ENCODE results near the gene KCNIP3. TPM values are rescaled to one million over a fixed set of nuclear protein-coding genes. Genes with fewer than 3 reads are reported as not detected.
"Not testable (repeated sequence)": the region's sequence is repeated elsewhere in the genome, so short reads cannot be mapped to it uniquely, and the experiment has no call there.

KCNIP3 gene
- total RNA-seq, 1 experiment from 2014 or later, result 5.8 TPM

DNA sequence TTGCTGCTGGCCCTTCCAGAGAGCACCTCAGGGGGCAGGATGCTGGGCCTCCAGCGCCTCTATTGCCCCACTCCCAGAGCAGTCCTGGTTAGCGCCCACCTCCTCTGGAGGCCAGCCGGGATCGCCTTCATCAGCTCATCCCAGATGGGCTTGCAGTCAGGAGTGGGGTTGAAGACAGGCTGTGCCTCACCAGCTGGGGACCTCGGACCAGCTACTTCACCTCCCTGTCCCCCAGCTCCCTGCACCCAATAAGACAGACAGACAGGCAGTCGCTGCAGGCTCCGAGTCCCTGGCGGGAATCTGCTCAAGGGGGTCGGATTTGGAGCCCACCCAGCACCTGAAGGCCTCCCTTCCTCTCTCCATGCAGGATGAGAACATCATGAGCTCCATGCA is 86.5 kb downstream of the KCNIP3 start:
- DNase-seq (ENCODE audit: low read depth), result no peak

DNA sequence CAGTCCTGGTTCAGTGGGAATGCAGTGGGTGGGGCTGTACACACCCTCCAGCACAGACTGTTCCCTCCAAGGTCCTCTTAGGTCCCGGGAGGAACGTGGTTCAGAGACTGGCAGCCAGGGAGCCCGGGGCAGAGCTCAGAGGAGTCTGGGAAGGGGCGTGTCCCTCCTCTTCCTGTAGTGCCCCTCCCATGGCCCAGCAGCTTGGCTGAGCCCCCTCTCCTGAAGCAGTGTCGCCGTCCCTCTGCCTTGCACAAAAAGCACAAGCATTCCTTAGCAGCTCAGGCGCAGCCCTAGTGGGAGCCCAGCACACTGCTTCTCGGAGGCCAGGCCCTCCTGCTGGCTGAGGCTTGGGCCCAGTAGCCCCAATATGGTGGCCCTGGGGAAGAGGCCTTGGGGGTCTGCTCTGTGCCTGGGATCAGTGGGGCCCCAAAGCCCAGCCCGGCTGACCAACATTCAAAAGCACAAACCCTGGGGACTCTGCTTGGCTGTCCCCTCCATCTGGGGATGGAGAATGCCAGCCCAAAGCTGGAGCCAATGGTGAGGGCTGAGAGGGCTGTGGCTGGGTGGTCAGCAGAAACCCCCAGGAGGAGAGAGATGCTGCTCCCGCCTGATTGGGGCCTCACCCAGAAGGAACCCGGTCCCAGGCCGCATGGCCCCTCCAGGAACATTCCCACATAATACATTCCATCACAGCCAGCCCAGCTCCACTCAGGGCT is 87.9 kb downstream of the KCNIP3 start:
- no peak for DNase-seq (ENCODE audit: low read depth)

DNA sequence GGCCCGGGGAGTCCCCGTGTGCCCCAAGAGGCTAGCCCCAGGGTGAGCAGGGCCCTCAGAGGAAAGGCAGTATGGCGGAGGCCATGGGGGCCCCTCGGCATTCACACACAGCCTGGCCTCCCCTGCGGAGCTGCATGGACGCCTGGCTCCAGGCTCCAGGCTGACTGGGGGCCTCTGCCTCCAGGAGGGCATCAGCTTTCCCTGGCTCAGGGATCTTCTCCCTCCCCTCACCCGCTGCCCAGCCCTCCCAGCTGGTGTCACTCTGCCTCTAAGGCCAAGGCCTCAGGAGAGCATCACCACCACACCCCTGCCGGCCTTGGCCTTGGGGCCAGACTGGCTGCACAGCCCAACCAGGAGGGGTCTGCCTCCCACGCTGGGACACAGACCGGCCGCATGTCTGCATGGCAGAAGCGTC is 88.4 kb downstream of the KCNIP3 start:
- no peak for DNase-seq (ENCODE audit: low read depth)

DNA sequence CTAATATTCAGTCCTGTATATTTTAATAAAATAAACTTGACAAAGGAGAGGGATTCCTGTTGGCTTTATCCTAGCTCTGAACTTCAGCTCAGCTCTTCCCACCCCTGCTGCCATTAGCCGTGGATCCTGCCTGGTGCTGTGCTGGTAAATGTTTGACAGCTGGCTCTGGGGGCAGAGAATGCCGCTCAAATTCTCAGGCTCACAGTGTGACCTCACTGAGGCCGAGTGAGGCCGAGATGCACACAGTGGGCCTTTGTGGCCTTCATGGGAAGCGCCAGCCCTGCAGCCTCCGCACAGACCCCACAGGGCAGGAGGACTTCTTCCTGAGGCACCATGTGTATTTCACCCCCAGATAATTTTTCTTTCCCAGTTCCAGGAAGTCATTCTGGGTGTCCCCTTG is 88.9 kb downstream of the KCNIP3 start:
- DNase-seq (ENCODE audit: low read depth), result no peak

DNA sequence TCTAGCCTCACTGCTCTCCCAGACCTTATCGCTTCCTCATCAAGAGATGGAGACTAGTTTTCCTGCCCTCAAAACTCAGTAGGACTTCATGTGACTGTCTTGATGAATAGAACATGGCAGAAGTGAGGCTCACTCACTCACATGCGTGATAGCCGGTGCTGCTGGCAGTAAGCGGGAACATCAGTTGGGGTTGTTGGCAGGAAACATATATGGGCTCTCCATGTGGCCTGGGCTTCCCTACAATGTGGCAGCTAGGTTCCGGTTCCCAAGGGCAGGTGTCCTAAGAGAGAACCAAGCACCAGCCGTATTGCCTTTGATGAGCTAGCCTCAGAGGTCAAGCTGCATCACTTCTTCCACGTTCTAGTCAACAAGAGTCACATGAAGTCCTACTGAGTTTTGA is 90.2 kb downstream of the KCNIP3 start:
- no peak for DNase-seq (ENCODE audit: low read depth)

DNA sequence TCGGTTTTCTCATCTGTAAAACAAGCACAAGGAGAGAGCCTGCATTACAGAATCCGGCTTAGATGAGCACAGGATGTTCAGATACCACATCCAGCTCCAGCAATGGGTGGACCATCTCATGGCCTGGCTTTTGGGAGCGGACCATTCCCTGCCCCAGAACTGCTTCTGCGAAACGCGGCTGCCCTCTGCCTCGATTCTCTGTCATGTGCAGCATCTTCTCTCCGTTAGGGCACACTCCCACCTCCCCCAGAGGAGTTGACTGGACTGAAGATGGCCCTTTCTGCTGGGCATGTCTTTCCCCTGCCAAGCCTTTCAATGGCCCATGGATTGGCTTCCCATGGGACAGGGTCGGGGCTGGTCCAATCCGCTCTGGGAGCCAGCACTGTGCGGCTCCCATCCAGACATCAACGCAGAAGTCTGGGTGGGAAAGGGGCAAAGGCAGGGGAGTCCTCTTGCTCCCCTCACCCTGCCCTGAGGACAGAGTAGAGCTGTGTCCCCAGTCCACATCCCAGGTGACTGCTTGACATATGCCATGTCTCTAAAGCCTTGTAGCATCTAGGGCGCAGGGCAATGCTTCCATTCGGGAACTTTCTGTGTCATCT is 91.0 kb downstream of the KCNIP3 start:
- DNase-seq (ENCODE audit: low read depth), result no peak

DNA sequence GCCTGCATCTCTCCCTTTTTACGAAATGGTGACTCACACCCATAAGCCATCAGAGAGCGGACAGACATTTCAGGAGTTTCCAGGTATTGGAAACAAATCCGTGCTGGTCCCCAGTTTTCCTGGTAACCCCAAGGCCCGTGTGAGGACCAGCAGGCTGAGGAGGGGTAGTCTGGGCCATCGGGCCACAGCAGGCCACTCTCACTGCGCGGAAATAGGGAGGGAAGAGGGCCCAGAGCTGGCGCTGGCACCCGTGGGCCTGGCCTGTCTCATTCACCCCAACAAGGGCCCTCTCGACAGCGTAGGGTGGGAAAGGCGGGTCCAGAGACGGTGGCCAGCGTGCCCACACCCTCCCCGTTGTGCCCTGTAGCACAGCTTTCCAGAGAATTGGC is 91.7 kb downstream of the KCNIP3 start:
- DNase-seq (ENCODE audit: low read depth), result no peak

DNA sequence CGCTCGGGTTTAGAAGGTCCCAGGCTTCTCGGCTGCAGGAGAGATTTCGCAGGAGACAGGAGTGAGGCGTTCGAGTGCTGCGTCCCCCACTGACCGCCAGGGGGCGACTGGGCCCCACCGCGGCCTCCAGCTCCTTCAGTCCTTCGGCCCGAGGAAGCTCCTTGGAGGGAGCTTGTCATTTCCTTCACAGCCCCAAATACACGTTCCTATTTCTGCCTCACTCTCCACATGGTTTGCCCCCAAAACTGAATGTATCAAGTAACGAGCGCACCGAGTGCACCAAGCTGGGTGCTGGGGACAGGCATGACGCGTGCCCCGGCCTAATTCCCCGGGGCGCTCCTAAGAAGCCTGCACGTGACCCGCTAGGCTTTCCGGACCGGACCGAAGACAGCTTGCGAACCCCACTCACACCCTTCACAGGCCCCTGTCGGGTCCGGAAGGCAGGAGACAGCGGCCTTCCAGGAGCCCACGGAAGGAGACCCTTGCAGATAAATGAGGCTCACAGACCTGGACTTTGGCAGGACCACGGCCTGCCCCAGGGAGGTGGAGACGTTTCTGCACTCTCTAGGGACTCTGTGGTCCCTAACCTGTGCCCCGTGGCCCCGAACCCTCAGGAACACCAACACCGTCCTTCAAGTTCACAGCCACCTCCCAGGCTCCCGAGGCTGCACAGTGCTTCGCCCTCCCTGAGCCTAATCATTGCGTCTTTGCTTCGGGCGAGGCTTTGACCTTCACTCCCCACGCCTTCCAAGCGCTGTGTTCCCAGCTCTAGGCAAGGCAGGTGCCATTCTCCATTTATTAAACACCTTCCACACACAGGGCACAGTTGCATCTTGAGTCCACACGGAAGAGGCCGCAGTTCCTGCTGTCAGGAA is 92.3 kb downstream of the KCNIP3 start:
- DNase-seq (ENCODE audit: low read depth), result peak; percentile 63

DNA sequence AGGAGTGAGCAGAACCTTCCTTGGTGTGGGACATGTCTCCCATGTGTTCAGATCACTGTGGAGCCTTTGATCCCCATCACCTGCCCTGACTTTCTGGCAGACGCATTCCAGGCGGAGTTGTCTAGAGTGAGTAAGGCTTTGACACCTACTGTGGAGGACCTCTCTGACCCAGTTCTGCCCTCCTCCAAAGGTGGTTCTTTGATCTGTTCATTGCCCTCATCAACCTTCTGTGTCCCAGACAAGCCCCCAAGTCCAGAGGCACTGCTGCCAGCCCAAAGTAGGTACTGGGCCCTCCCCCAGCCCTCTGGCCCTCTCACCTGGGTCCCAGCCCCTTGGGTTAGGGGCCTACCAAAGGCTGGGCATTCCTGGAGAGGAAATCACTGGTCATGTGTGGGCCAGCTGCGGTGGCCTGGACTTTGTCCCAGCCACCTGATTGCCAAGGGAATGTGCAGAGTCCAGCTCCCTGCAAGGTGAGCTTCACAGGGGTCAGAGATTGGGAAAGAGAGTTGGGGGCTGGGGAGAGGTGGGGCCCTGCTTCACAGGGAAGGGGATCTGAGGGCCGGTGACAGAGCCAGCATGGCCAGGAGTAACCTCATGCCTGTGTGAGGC is 93.2 kb downstream of the KCNIP3 start:
- no peak for DNase-seq (ENCODE audit: low read depth)

DNA sequence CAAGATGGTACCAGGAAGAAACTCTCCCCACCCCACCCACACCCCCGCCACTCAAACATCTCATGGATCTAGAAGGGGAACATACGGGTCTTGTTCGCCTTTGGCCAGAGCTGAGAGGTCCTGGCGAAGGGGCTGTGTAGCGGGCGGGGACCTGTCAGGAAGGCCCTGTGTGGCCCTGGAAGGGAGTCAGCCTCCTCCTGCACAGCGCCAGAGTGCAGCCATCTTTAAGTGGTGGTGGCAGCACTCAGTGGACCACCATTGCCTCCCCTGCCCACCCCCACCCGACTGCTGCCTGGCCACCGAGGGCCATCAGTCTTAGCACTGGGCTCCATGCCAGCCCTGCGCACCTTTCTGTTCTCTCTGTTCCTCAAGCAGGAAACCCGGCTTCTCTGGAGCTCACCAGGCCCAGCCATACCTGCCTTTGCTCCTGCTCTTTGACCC is 93.8 kb downstream of the KCNIP3 start:
- no peak for DNase-seq (ENCODE audit: low read depth)

DNA sequence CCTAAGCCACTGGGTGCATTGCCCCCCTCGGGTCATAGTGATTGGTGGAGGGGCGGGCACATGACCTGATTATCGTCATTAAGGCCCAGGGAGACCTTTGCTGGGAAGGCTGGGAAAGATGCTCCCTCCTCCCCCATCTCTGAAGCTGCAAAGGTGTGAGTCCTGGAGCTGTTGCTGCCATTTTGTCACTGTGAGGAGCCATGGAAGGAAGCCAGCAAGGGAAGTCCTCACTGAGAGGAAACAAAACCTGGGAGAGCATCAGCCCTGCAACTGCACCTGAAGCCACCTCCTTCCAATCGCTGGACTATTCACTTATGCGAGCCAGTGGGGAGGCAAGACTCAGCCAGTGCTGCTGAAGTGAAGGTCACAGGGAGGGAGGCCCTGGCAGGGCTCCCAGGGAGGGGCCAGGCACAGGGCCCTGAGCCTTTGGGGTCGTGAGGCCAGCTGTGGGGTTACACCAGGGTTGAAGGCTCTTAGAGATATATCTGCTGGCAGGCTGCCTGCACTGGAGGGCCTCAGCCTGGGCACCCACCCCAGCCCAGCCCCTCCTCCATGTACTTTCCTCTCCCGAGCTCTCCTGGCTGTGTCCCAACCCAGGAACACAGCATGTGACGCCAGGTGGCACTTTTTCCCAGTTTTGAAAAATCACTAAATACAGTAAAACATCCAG is 94.6 kb downstream of the KCNIP3 start:
- DNase-seq (ENCODE audit: low read depth), result no peak

DNA sequence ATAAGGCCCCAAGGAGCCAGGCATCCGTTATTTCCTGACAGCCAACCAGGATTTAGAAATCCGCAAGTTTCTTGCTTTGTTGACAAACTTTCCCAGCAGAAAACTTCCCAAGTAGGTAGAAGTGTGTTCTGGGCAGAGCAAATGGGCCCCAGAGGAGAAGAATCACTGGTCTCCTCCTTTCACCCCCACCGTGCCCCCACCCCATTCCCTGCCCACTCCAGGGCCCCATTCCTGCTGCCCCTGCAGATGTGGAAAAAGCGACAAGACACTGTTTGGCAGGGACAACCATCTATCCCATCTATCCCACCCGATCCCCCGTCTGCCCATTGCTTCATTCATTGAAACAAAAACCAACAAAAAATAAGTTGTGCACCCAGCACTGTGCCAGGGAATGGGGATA is 95.2 kb downstream of the KCNIP3 start:
- DNase-seq (ENCODE audit: low read depth), result no peak

DNA sequence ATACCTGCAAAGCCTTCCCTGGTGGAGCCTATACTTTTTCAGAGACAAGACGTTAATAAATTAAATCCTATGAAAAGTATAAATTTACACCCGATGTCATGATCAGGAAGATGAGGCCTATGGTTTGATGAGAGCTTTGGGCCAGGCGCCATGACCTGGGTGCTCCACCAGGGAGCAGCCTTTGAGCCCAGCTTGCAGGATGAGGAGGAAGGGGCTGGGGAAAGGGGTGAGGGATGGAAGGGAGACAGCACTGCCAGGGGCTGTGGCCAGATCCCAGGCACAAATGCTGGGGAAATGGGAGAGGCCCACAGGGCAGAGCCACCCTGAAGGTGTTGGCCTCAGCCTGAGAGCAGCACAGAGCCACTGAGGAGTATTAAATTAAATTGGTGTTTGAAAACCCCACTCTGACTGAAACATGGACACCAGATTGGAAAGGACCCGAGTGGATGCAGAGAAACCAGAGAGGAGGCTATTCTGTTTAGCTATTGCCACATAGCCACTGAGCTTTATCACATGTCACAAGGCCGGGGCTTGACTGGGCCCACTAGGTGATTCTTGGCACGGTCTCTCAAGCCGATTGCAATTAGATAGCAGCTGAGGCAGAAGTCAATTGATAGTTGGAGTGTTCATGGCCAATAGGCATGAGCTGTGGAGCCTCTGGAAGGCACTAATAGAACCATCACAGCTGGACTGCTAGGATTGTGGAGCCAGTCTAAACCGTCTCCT is 95.7 kb downstream of the KCNIP3 start:
- no peak for DNase-seq (ENCODE audit: low read depth)

DNA sequence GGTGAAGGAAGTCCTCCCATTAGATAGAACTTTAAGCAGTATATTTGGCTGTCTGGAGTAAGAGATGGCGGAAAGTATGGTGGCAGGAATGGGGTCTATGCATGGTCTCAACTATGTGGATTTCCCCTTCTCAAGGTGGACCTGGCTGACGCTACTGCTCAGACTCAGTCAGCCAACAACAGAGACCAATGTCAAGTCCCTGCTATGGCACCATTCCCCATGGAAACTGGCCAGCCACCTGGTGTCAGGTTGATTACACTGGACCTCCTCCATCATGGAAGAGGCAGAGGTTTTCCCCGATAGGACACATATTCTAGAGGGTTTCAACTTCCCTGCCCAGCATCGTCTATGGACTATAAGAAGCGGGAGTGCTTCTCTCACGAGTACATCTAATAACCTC is 96.8 kb downstream of the KCNIP3 start:
- DNase-seq (ENCODE audit: low read depth), result no peak

DNA sequence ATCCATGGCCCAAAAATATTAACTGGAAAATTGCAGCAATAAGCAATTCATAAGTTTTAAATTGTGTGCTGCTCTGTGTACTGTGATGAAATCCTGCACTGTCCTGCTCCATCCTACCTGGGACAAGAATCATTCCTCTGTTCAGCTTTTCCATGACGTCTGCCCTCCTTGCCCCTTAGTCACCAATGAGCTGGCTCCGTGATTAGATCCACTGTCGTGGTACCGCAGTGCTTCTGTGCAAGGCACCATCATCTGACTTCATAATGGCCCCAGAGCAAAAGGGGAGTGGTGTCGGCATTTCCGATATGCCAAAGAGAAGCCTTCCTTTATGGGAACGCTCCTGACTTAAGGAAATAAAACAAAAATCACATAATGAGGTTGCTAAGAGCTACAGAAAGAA is 101.9 kb downstream of the KCNIP3 start:
- no peak for DNase-seq (ENCODE audit: low read depth)

DNA sequence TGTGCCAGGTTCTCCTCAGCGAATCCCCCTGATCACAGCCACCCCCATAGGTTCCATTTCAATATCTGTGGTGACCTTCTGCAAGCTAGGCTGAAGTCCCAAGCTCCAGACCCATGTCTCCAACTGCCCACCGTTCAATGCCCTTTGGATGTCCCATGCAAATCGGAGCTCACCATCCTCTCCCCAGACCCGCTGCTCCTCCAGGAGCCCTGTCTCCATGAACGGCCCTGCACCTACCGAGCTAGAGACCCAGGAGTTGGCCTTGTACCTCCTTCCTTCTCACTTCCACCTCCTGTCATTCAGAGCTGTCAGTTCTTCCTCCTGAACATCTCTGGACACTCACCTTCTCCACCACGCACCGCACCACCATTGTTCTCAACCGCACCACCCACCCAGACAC is 104.3 kb downstream of the KCNIP3 start:
- no peak for DNase-seq (ENCODE audit: low read depth)

DNA sequence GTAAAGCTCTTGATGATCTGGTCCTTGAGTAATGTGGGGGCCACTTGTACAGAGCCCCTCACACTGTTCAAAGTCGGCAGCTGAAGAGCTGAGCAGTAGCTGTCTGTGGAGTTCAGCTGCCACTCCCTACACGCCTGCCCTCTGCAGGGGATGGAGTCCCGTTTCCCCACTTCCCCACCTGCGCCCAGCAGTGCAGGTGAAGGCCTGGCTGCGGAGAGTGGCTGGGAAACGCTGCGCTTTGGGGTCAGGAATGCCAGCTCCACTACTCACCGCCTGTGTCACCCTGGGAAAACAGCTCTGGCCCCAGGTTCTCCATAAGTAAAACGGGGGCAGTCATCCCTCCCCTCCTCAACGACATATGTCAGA is 104.8 kb downstream of the KCNIP3 start:
- not testable (repeated sequence) for DNase-seq (ENCODE audit: low read depth)

DNA sequence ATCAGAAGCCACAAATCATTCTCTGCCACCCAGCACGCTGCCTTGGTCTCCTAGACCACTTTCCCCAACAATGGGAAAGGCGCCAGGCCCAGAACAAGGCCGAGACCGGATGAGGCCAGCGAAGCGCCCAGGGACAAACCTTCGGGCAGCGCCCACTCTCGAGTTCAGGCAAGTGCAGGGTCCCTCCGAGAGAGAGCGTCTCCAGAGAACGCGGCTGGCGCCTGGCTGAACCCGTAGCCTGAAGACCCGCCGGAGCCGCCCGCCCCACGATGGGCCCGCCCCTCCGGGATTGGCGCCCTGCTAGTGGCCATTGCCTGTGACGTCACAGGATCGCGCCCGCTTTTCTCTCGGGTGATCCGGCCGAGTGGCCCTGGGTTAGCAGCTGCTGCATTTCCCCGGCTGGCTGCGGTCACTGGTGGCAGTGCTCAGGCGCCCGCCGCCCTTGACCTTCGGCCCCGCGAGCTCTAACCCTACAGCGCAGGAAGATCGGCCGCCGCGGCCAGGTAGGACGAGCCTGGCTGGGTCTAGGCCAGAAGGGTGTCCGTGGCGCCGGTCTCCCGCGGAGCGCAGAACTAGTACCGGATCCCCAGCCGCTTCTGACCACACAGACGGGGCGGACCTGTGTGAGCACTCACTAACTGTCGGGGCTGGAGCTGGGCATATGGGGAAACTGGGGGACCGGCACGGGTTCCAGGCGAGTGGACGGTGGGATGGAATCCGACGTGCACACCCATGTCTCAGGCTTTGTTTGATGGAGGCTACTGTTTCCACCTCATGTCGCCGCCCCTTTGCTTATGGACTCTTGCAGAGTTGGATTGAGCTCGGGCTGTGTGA is 105.4 kb downstream of the KCNIP3 start, which contains the start of gene FAHD2A:
Gene FAHD2A (plus strand): TSS at position 339 of the 834 bp plus-strand sequence. CDS start 2,851 bp downstream, outside the sequence.
- DNase-seq (ENCODE audit: low read depth), result peak; percentile 87

DNA sequence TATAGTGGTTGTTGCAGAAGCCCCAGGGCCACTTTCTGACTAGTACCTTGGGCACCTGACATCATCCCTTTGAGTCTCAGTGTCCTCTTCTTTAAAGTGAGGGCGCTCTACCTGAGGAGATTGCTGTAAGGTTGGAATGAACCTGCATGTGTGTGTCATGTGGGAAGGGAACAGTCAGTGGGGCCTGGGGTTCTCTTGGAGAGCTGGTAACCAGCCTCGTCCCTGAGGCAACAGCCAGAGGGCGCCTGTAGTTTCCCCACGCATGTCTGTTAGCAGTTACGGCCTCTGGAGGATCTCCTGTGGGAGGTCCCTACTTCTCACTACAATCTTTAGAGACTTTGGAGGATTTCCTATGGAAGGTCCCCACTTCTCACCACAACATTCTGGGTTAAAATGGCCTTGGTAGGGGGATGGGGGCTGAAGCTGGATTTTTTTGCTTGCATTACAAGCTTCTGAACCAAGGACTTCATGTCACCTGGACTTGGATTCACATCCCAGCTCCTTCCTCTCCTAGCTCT is 106.1 kb downstream of the KCNIP3 start:
- DNase-seq (ENCODE audit: low read depth), result peak; percentile 37

DNA sequence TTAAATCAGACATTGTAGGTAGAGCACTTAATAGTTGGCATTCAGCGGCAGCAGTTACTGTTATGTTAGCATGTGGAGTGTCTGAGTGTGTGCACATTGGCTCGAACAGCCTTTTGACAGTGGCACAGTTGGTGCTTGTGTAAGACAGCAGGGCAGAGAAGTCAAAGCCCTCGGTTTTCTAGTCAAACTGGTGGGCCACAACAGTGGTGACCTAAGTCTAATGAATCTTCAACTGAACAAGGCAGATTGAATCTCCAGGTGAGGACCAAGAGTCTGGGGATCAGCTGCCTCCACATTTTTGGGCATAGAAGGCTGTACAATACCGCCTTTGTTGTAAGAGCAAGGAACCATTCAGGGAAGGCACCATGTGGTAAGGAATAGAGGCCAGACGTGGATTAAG is 106.7 kb downstream of the KCNIP3 start:
- DNase-seq (ENCODE audit: low read depth), result not testable (repeated sequence)
